COR-L47 (cell line): ENCODE measurements around the gene SERTAD2.

Experiments used
- DNase-seq: peaks from one replicate; lab custom pipeline; 2025; lab: John Stamatoyannopoulos, UW

Gene SERTAD2

DNA sequence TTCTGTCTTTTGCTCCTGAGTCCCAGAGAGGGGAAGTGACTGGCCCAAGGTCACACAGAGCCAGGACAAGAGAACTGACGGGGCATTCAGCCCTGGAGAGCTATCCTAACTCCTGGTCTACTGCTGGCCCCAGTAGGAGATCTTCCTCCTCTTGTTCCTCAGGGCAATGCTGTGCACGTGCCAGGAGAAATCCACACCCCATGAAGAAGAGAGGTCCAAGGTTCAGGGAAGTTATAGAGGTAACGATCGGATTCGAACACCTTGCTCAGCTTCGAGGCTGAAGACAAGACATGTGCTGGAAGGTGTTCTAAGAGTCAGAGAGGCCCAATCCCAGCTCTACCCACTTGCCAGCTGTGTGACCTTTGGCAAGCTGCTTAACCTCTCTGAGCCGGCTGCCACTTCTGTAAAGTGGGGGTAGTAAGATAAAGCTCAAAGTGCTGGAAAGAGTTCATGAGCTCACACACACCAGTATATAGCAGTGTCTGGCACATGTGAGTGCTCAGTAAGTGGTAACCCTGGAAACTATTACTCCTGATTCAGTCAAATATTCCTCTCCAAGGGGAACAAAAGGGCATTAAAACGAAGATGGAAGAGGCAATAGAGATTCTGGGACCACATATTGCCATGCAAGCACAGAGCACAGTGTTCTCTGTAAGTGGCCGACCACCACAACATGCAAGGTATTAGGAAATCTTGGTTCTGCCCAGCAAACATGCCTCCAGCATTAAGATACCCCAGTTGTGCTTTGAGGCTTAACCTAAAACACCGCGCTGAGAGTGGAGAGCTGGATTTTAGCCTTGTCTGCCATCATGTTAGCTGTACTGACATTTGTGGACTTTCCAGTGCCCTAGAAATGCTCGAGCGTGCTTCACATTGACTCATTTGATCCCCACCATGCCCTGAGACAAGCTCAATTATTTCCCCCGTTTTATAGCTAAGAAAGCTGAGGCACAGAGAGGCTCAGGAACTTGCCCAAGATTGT, 25.6 kb downstream of the SERTAD2 start:
- DNase-seq: no peak

GRCh38 chr2:64626963-64627760, 26.6 kb downstream of the SERTAD2 start:
- DNase-seq: peak; percentile 24

DNA sequence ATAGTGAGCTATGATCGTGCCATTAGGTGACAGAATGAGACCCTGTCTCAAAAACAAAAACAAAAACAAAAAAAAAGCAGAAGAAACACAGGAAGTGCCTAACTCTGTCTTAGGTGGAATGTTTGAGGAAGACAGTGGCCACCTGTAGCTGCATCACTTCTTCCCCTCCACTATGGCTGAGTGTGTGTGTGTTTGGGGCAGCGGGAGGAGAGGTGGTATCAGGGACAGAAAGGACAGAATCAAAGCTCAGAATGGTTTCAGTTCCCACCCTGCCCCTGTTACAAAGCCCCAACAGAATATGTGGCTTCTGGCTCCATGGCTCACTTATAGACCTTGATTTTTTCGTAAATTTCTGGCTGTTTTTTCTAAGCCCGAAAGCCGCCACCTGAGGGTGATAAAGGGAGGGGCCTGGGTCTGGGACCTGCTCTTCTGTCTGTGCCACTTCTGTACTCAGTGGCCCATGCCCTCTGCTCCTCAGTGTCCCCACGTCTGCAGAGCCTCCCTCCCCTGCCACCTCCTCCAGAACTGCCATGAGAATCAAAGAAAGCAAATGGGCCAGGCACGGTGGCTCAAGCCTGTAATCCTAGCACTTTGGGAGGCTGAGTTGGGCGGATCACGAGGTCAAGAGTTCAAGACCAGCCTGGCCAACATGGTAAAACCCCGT, 27.4 kb downstream of the SERTAD2 start:
- no peak for DNase-seq

- DNase-seq: no peak
Observed at GRCh38 chr2:64625299-64626145, 28.2 kb downstream of the SERTAD2 start.

DNA sequence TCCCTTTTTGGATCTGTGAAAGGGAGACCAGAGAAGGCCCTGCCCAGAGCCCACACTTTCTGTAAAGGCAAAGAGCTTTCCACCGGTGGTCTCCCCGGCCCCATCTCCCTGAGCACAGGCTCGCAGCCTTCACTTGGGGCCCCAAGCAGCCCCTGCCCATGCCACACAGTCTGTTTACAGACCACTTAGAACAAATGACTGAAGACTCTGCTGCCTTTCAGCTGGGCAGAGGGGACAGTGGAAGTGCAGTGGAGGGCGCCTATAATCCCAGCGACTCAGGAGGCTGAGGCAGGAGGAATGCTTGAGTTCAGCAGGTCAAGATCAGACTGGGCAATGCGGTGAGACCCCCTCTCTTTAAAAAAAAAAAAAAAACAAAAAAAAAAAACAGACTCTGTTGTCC, 28.9 kb downstream of the SERTAD2 start:
- DNase-seq: no peak

GRCh38 chr2:64624108-64624610, 29.6 kb downstream of the SERTAD2 start:
- DNase-seq: no peak

GRCh38 chr2:64623242-64623850, 30.4 kb downstream of the SERTAD2 start:
- no peak for DNase-seq

DNA sequence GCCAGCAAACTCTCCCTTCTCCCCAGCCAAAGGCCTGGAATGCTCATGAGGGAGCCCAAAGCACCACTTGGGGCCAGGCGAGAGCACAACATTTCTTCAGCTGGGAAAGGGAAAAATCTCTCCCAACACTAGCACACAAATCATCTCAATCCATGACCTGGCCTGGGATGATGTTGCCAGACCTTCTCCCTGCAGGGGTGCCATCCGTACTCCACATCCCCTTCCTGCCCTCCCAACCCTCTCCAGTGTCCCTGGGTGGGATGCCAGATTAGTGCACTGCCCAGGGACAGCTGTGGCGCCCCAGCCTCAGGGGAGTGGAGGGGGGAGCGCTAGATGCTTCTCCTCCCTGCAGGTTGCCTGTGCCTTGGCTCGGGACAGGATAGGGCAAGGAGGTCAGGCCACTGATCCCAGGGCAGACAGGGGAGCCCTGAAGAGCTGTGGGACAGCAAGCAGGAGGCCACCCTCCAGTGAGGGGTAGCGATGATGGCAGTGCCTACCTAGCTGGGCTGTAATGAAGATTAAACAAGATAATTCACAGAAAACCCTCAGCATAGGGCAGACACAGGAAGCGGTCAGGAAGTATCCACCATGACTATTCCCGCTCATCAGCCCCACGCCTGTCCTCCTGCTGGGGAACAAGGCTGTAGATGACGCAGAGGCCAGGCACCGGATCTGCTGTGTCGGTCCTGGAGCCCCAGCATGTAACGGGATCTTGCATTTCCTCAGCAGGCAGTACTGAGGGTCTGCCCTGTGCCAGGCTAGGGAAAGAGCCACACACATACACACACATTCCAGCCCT, 31.1 kb downstream of the SERTAD2 start:
- DNase-seq: no peak

DNA sequence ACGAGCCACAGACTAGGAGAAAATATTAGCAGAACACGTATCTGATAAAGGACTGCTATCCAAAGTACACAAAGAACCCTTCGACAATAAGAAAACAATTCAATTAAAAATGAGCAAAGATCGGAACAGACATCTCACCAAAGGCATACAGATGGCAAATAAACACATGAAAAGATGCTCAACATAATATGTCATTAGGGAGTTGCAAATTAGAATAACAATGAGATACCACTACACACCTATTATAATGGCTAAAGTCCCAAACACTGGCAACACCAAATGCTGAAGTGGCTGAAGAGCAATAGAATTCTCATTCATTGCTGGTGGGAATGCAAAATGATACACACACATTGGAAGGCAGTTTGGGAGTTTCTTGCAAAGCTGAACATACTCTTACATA, 33.1 kb downstream of the SERTAD2 start:
- DNase-seq: no peak

- DNase-seq: no peak
Observed at GRCh38 chr2:64617631-64618151, 36.0 kb downstream of the SERTAD2 start.

- DNase-seq: no peak
Observed at GRCh38 chr2:64615844-64616536, 37.7 kb downstream of the SERTAD2 start.

DNA sequence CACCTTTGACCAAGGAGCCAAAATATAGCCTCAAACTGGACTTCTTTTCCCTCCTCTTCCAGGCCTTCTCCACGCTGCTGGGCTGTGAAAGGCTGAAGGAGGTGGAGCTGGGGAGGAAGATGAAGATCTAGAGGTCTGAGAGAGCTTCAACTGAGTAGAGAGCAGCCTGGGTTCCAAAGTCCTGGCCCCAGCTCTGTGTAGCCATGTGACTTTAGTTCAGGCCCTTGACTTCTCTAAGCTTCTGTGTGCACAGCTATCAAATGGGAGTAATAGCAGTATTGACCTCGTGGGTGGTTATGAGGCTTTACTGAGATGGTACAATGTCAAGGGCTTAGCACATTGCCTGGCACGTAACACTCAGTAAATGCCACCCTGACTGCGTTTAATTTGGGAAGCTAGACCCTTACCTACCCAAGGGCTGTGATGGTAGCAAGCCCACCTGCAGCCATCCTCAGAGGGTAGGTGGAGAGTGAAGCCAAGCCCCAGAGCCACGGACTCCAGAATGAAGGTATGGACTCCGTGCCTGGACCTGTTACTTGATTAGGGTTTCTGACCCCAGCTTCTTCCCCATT, 38.4 kb downstream of the SERTAD2 start:
- no peak for DNase-seq

DNA sequence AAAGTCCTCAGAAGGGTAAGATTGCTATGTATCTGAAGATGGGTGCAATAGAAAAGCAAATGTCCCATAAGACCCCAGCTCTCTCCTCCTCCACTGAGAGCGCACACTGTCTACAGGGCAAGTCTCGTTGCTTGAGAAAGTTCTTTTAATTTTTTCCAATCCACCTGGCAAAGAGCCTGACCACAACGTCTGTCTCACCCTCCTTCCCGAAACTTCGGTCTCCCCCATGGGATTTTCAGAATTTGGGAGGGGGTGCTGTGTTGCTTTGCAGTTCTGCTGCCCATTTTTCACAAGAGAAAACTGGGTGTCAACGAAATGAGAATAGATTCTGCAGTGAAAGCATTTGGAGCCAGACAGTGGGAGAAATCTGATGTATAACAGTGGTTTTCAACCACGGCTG, 40.4 kb downstream of the SERTAD2 start:
- DNase-seq: no peak

GRCh38 chr2:64612575-64613195, 41.0 kb downstream of the SERTAD2 start:
- DNase-seq: no peak

GRCh38 chr2:64610316-64610855, 43.3 kb downstream of the SERTAD2 start:
- no peak for DNase-seq

- DNase-seq: no peak
Observed at GRCh38 chr2:64609942-64610281, 43.8 kb downstream of the SERTAD2 start.

DNA sequence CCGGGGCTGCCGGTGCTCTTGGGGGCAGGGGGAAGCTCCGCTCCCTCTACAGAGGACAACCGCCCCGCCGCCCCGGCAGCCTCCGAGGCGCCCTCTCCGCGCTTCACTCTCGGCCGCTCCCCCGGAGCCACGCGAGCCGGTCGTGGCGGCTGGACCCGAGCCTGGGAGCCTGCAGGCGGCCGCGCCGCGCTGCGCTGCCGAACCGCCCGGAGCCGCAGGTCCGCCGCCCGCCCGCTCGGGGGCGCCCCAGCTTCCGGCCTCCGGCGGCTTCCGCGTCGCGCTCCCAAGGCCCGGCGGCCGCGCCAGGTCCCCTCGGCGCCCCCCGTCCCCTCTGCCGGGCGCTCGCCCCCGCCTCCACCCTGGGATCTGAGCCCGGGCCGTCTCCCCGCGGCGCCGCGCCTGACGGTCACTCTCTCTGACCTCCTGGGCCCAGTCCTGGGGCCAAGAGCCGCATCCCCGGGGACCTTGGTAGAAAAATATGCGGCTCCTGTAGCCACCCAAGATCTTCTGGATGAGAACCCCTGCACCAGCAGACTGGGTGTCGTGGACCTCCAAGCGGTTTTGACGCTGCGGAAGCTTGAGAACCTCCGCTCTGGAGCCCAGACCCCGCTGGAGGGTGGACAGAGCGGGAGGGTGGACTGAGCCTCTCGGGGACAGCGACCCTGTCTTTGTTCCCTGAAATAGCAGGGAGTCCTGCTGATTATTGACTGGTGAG, 44.3 kb downstream of the SERTAD2 start:
- DNase-seq: no peak

GRCh38 chr2:64608867-64609226, 44.9 kb downstream of the SERTAD2 start:
- DNase-seq: no peak
